ENCODE measurements around the gene PSMG2.

Gene PSMG2

DNA sequence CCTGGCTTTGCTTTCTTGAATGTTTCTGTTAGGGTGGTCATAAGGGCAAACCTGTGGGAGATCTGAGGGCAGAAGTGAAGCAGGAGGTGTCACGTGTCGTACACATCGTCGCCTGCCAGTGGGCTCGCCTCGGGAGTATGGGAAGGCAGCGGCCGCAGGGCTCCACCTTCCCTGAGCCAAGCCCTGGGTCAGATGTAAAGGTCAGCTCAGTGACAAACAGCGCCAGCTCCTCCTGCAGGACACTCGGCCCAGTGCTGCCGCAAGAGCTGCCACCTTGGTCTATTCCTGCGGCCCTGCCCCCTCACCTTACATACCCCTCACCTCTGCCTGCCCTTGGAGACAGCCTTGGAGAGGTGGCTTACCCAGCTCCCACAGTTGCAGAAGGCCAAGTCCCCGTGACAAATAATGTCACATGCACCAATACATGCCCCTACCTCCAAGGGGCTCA lies 64.2 kb downstream of the PSMG2 start:
- DNase-seq (ENCODE audit: low read depth in 2 of 2) = no peak

- DNase-seq (ENCODE audit: low read depth in 2 of 2) = no peak
Measured at GRCh38 chr18:12767580-12768155, 64.8 kb downstream of the PSMG2 start.

- DNase-seq (ENCODE audit: low read depth in 2 of 2) = no peak
Measured at GRCh38 chr18:12768625-12769024, 65.8 kb downstream of the PSMG2 start.

GRCh38 chr18:12769136-12769535 lies 66.3 kb downstream of the PSMG2 start:
- no peak for DNase-seq (ENCODE audit: low read depth in 2 of 2)

GRCh38 chr18:12769644-12770440 lies 67.0 kb downstream of the PSMG2 start:
- no peak for DNase-seq (ENCODE audit: low read depth in 2 of 2)

- no peak for DNase-seq (ENCODE audit: low read depth in 2 of 2)
Measured at GRCh38 chr18:12770469-12771219, 67.8 kb downstream of the PSMG2 start.

DNA sequence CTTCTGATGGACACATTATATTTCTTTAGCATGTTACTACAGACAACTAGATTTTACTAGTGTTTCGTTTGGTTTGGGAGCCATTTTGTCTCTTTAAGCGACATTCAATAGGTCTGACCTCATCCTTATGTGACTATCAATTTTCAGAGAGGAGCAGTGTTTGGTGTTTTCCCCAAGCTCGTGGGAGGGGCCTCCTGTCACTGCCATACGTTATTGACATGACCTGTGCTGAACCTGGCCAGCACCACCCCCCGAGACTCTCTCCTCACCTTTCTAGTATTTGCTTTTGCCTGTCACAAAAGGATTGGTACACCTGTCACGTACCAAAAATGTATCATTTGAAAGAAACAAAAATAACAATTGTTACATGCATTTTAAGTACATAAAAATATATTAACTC lies 69.3 kb downstream of the PSMG2 start:
- no peak for DNase-seq (ENCODE audit: low read depth in 2 of 2)

DNA sequence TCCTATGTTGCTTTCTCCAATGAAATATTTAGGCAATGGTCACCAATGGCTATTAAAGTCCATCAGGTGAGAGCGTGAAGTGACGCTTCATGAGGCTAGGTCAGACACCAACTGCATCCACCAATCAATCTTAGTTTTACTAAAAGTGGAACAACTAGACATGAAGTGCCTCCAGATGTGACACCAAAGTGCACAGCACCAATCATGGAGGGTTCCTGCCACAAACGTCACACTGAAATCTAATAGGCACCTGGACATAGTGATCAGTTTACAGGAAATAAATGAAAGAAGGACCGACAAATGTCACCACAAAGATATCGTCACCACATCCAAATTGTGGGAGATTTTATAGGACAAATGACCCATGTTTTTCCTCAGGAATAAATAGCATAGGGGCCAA lies 70.5 kb downstream of the PSMG2 start:
- DNase-seq (ENCODE audit: low read depth in 2 of 2) = no peak

- peak; percentile 2 to 15 for DNase-seq (ENCODE audit: low read depth in 2 of 2)
Measured at GRCh38 chr18:12774982-12775381, 72.1 kb downstream of the PSMG2 start.
